H1 (cell line): ENCODE results near the gene BBS2. TPM values are rescaled to one million over a fixed set of nuclear protein-coding genes. Genes with fewer than 3 reads are reported as not detected.

Experiments used
- CTCF ChIA-PET: fragments of 300-600 bp; sonication (Branson Sonifier 250); formaldehyde crosslinking; loops from one replicate; lab custom pipeline; 2021; ENCODE audit not compliant: partially characterized antibody; lab: Charles Lee
- POLR2A ChIA-PET: fragments of 300-600 bp; sonication (Branson Sonifier 250); formaldehyde crosslinking; loops from one replicate; lab custom pipeline; 2021; ENCODE audit warnings: inconsistent platforms; ENCODE audit not compliant: partially characterized antibody; lab: Charles Lee
- DNase-seq, 2 experiments: peaks; one replicate each; pipeline versions ENCODE4 v3.0.0 to v3.0.0-alpha.2; 2010 to 2022; ENCODE audit warnings: low spot score in 2 of 2, low read depth in 1 of 2, mixed read lengths in 1 of 2
- FAIRE-seq: peaks from 2 replicates; lab custom pipeline; 2011; peaks lifted over from hg19 to GRCh38; lab: Jason Lieb, UNC
- H2AFZ ChIP-seq: 2 replicates; pipeline ENCODE4 v1.8.1; 2012; ENCODE audit warnings: low read length, inconsistent platforms
- H2AK5ac ChIP-seq: 2 replicates; pipeline ENCODE4 v1.6.1; 2013; ENCODE audit warnings: low read depth, low read length
- H2BK120ac ChIP-seq: replicated peaks from 2 replicates; pipeline ENCODE3; 2013; ENCODE audit warnings: low read depth, low read length, inconsistent platforms
- H2BK12ac ChIP-seq: 2 replicates; pipeline ENCODE4 v1.6.1; 2013; ENCODE audit warnings: low read depth, low read length
- H2BK15ac ChIP-seq: 2 replicates; pipeline ENCODE4 v1.6.1; 2013; ENCODE audit warnings: low read length
- H2BK20ac ChIP-seq: 2 replicates; pipeline ENCODE4 v1.6.1; 2013; ENCODE audit warnings: low read length
- H2BK5ac ChIP-seq: 2 replicates; pipeline ENCODE4 v1.6.1; 2013; ENCODE audit warnings: low read depth, low read length
- H3K14ac ChIP-seq: 2 replicates; pipeline ENCODE4 v1.6.1; 2013; ENCODE audit warnings: inconsistent platforms; ENCODE audit not compliant: insufficient read length
- H3K18ac ChIP-seq: 2 replicates; pipeline ENCODE4 v1.6.1; 2013; ENCODE audit warnings: low read length; ENCODE audit errors: extremely low read depth
- H3K23ac ChIP-seq: 2 replicates; pipeline ENCODE4 v1.6.1; 2013; ENCODE audit warnings: inconsistent platforms; ENCODE audit not compliant: insufficient read length
- H3K23me2 ChIP-seq: 2 replicates; pipeline ENCODE4 v1.6.1; 2013; ENCODE audit warnings: low read depth, low read length
- H3K27ac ChIP-seq: 2 replicates; pipeline ENCODE4 v1.6.1; 2011; ENCODE audit warnings: low read depth, low read length, inconsistent platforms
- H3K27me3 ChIP-seq, 4 experiments: replicated peaks in 1 of 4; 1 replicate in 1 of 4; 2 replicates in 3 of 4; pipeline versions ENCODE4 v1.6.1 to v1.8.1; 2011 to 2013; ENCODE audit warnings: low read length in 3 of 4, mild to moderate bottlenecking in 3 of 4, inconsistent platforms in 2 of 4, mixed read lengths in 2 of 4, moderate library complexity in 1 of 4; ENCODE audit not compliant: control insufficient read depth in 3 of 4, insufficient read depth in 3 of 4; ENCODE audit errors: extremely low read depth in 1 of 4
- H3K36me3 ChIP-seq, 4 experiments: 2 replicates each; pipeline versions ENCODE4 v1.6.1 to v1.8.1; 2011 to 2013; ENCODE audit warnings: mild to moderate bottlenecking in 4 of 4, low read length in 3 of 4, moderate library complexity in 2 of 4, control low read depth in 1 of 4, inconsistent platforms in 1 of 4; ENCODE audit not compliant: insufficient read depth in 4 of 4, control insufficient read depth in 2 of 4
- H3K4ac ChIP-seq: replicated peaks from 2 replicates; pipeline ENCODE3; 2013; ENCODE audit warnings: low read length, low read depth, mixed read lengths, inconsistent platforms; ENCODE audit not compliant: insufficient read length
- H3K4me1 ChIP-seq, 4 experiments: replicated peaks in 1 of 4; 1 replicate in 1 of 4; 2 replicates in 3 of 4; pipeline versions ENCODE4 v1.6.1 to v1.8.1; 2011 to 2013; ENCODE audit warnings: low read length in 3 of 4, inconsistent platforms in 2 of 4, mixed read lengths in 1 of 4; ENCODE audit not compliant: insufficient read depth in 4 of 4, control insufficient read depth in 3 of 4
- H3K4me2 ChIP-seq, 2 experiments: 2 replicates each; pipeline versions ENCODE4 v1.6.1 to v1.8.1; 2011 to 2013; ENCODE audit warnings: low read depth in 2 of 2, low read length in 2 of 2, control low read depth in 1 of 2, inconsistent platforms in 1 of 2, mild to moderate bottlenecking in 1 of 2; ENCODE audit not compliant: insufficient read depth in 1 of 2
- H3K4me3 ChIP-seq, 4 experiments: fragments of 200-600, 300-600 bp in 1 of 4; sonication (generic), shearing (Covaris generic), sonication (Bioruptor Twin) in 1 of 4; 2 replicates each; pipeline versions ENCODE4 v1.5.1 to v1.8.1; 2011 to 2016; ENCODE audit warnings: low read length in 4 of 4, low read depth in 3 of 4, control low read depth in 2 of 4, inconsistent platforms in 2 of 4, mild to moderate bottlenecking in 2 of 4, mixed read lengths in 1 of 4, moderate library complexity in 1 of 4; ENCODE audit not compliant: insufficient read depth in 2 of 4; ENCODE audit errors: extremely low read depth in 1 of 4
- H3K56ac ChIP-seq: replicated peaks from 2 replicates; pipeline ENCODE3; 2013; ENCODE audit warnings: low read depth, mild to moderate bottlenecking, mixed read lengths, low read length, inconsistent platforms; ENCODE audit not compliant: insufficient read length
- H3K79me1 ChIP-seq: 2 replicates; pipeline ENCODE4 v1.6.1; 2013; ENCODE audit warnings: low read depth, low read length, control low read depth
- H3K79me2 ChIP-seq, 2 experiments: 2 replicates each; pipeline versions ENCODE4 v1.6.1 to v1.8.1; 2012 to 2013; ENCODE audit warnings: low read length in 2 of 2, mild to moderate bottlenecking in 2 of 2, inconsistent platforms in 1 of 2; ENCODE audit not compliant: insufficient read depth in 2 of 2, control insufficient read depth in 1 of 2
- H3K9ac ChIP-seq, 4 experiments: replicated peaks in 1 of 4; 1 replicate in 1 of 4; 2 replicates in 3 of 4; pipeline versions ENCODE4 v1.6.1 to v1.8.1; 2011 to 2013; ENCODE audit warnings: low read depth in 3 of 4, low read length in 3 of 4, control low read depth in 2 of 4, mild to moderate bottlenecking in 2 of 4, moderate library complexity in 2 of 4, inconsistent platforms in 1 of 4; ENCODE audit errors: extremely low read depth in 1 of 4
- H3K9me3 ChIP-seq, 2 experiments: 2 replicates each; pipeline versions ENCODE4 v1.6.1 to v1.8.1; 2012 to 2013; ENCODE audit warnings: mild to moderate bottlenecking in 2 of 2, moderate library complexity in 2 of 2, control low read depth in 1 of 2, inconsistent platforms in 1 of 2, low read depth in 1 of 2, low read length in 1 of 2, mixed read lengths in 1 of 2; ENCODE audit not compliant: insufficient read depth in 2 of 2
- H4K20me1 ChIP-seq, 2 experiments: replicated peaks in 1 of 2; 2 replicates each; pipeline versions ENCODE3 to v1.8.1; 2011 to 2013; ENCODE audit warnings: inconsistent platforms in 2 of 2, low read length in 2 of 2, mild to moderate bottlenecking in 1 of 2; ENCODE audit not compliant: insufficient read depth in 2 of 2, control insufficient read depth in 1 of 2
- H4K5ac ChIP-seq: 2 replicates; pipeline ENCODE4 v1.6.1; 2013; ENCODE audit warnings: low read length, low read depth, mixed read lengths, inconsistent platforms; ENCODE audit not compliant: insufficient read length
- H4K8ac ChIP-seq: 2 replicates; pipeline ENCODE4 v1.8.0; 2013; ENCODE audit warnings: mild to moderate bottlenecking, moderate library complexity, low read length, inconsistent platforms; ENCODE audit not compliant: insufficient read depth; ENCODE audit errors: extremely low read depth
- H4K91ac ChIP-seq: replicated peaks from 2 replicates; pipeline ENCODE3; 2013; ENCODE audit warnings: low read length, mixed read lengths, inconsistent platforms; ENCODE audit not compliant: insufficient read length
- ASH2L ChIP-seq: fragments of 200-600, 300-600 bp; sonication (generic); IDR thresholded peaks from one replicate; pipeline ENCODE4 v1.7.1; 2017; ENCODE audit warnings: low read length
- CTCF ChIP-seq, 3 experiments: IDR thresholded peaks; 1 replicate in 2 of 3; 2 replicates in 1 of 3; pipeline versions ENCODE4 v1.5.1 to v1.6.1; 2011; ENCODE audit warnings: low read length in 3 of 3, mild to moderate bottlenecking in 3 of 3, inconsistent platforms in 2 of 3, low read depth in 1 of 3, moderate library complexity in 1 of 3; ENCODE audit not compliant: insufficient read depth in 1 of 3; ENCODE audit errors: control extremely low read depth in 1 of 3
- EGR1 ChIP-seq: IDR thresholded peaks from 2 replicates; pipeline ENCODE4 v1.6.1; 2011; ENCODE audit warnings: low read depth, low read length, borderline replicate concordance
- EP300 ChIP-seq, 2 experiments: IDR thresholded peaks; 1 replicate in 1 of 2; 2 replicates in 1 of 2; pipeline ENCODE4 v1.6.1; 2011 to 2012; ENCODE audit warnings: low read depth in 2 of 2, low read length in 2 of 2, mild to moderate bottlenecking in 2 of 2, borderline replicate concordance in 1 of 2, inconsistent platforms in 1 of 2, moderate library complexity in 1 of 2
- GABPA ChIP-seq: IDR thresholded peaks from 2 replicates; pipeline ENCODE4 v1.6.1; 2011; ENCODE audit warnings: mild to moderate bottlenecking, low read length, moderate library complexity, borderline replicate concordance; ENCODE audit not compliant: insufficient read depth
- KDM5A ChIP-seq: fragments of 200-600 bp; IDR thresholded peaks from 2 replicates; pipeline ENCODE4 v1.7.1; 2012; ENCODE audit warnings: mild to moderate bottlenecking, low read length, inconsistent platforms, mixed read lengths
- MAFK ChIP-seq: IDR thresholded peaks from 2 replicates; pipeline ENCODE4 v1.6.1; 2012; ENCODE audit warnings: low read depth, mild to moderate bottlenecking, improper control_type of control experiment, low read length
- NANOG ChIP-seq: IDR thresholded peaks from 2 replicates; pipeline ENCODE4 v1.6.1; 2011; ENCODE audit warnings: low read length, low read depth, mild to moderate bottlenecking, inconsistent platforms; ENCODE audit not compliant: insufficient read depth, poor library complexity, severe bottlenecking
- POLR2A ChIP-seq, 2 experiments: IDR thresholded peaks; 1 replicate in 1 of 2; 2 replicates in 1 of 2; pipeline ENCODE4 v1.6.1; 2011; ENCODE audit warnings: low read depth in 2 of 2, low read length in 2 of 2, mild to moderate bottlenecking in 2 of 2; ENCODE audit errors: control extremely low read depth in 1 of 2
- YY1 ChIP-seq: IDR thresholded peaks from 2 replicates; pipeline ENCODE4 v1.6.1; 2011; ENCODE audit warnings: low read depth, mild to moderate bottlenecking, low read length
- WGBS, 2 experiments: shearing (Covaris generic) in 1 of 2; methylation state at CpG; one replicate each; pipeline versions ENCODE4 v1.1.6 to v1.1.7; 2013 to 2015; ENCODE audit warnings: low lambda C conversion rate in 2 of 2, mixed read lengths in 2 of 2, inconsistent platforms in 1 of 2, low coverage in 1 of 2, missing lambda C conversion rate in 1 of 2; ENCODE audit not compliant: insufficient replicate concordance in 2 of 2, insufficient coverage in 1 of 2, insufficient read length in 1 of 2; ENCODE audit errors: extremely low coverage in 1 of 2, missing lambda C conversion rate in 1 of 2; 5-methylcytosine and 5-hydroxymethylcytosine counted together
- polyA plus RNA-seq, 7 experiments: library from polyadenylated mRNA; depleted of rRNA in 3 of 7; stranded (reverse) in 5 of 7; unstranded in 2 of 7; fragments of >200 nt in 5 of 7; fragments of 200-250 nt in 2 of 7; gene quantifications; 1 replicate in 5 of 7; 2 replicates in 1 of 7; 4 replicates in 1 of 7; pipeline versions ENCODE4 v1.2.1 to v1.2.3, GENCODE V29; 2011 to 2013; ENCODE audit warnings: missing spikeins in 2 of 7, mixed read lengths in 2 of 7
- total RNA-seq: library from RNA; stranded (reverse); fragmentation: NEBNext Ultra II Directional; extraction: Animal tissue kit (Norgen Biotek cat#: 25700); gene quantifications from 2 replicates; pipeline ENCODE4 v1.2.1, GENCODE V29; 2021

The BBS2 gene
- total and polyA plus RNA-seq, 2 of the 8 experiments (the other 6 are each of a cell fraction or from before 2014, with no cell fraction given), result 12.3 to 15.1 TPM

DNA sequence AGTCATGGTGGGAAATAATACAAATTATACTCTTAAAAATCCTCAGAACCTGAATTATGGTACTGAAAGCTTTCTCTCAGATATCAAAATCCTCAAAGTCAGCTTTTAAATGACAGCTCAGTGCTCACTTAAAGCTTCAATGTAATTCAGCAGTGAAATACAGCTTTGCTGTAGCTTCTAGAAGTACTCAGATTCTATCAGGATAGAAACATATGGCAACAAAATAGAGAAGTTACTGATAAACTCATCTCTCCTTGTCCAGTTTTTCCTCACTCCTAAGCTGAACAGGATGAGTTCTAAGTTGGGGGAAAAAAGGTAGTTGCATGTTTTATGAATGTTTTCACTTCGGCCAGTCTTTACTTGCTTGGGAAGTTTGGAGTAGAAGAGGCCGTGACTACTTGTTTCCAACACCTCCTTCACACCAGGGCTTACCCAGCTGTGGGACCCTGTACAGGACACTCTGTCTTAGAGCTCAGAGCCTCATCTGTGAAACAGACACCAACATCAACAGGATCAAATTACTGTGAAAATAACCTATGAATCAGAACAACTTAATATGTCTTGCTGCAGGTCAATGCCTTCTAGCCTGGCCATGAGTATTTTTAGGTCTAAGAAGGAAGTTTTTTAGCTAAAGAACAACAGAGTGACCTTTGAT lies 38.2 kb downstream of the BBS2 start:
- CTCF ChIA-PET, result interaction anchor here (1.3 to 1.8 kb wide), 2 partner anchors 119 to 221 kb away, joined by 3 to 5 read pairs; no protein-coding TSS in a partner anchor
- no peak overlapping the region for H3K27ac ChIP-seq
- POLR2A ChIA-PET, result interaction anchor here (1.0 to 1.1 kb wide), 2 partner anchors 8 to 18 kb away, joined by 3 to 5 read pairs; no protein-coding TSS in a partner anchor
- no peak for TF ChIP-seq YY1
- TF ChIP-seq NANOG, result no peak
- TF ChIP-seq CTCF (IDR thresholded peaks at IDR 0.05; ENCODE audit: control extremely low read depth in 1 of 3, insufficient read depth in 1 of 3, low read depth in 1 of 3, low read length in 3 of 3), result no peak
- no peak for TF ChIP-seq POLR2A (IDR thresholded peaks at IDR 0.05; ENCODE audit: control extremely low read depth in 1 of 2, low read depth in 2 of 2, low read length in 2 of 2)
- no peak for TF ChIP-seq GABPA
- no peak for TF ChIP-seq EP300 (IDR thresholded peaks at IDR 0.05; ENCODE audit: borderline replicate concordance in 1 of 2, low read depth in 2 of 2, low read length in 2 of 2)
- TF ChIP-seq ASH2L, result no peak
- TF ChIP-seq MAFK, result no peak
- TF ChIP-seq KDM5A, result no peak
- no peak for TF ChIP-seq EGR1

More for the DNA sequence above, 38.2 kb downstream of the BBS2 start:
- H3K4me1 ChIP-seq, result peaks cover 0 to 4% (median 0%) of the 10 kb centered on the region in 4 experiments; a peak in 2 of 7 replicates
- H3K79me2 ChIP-seq, result no peaks in the 10 kb centered on the region
- H4K8ac ChIP-seq, result no peak overlapping the region
- H3K56ac ChIP-seq, result no peak overlapping the region
- no peak overlapping the region for H3K9ac ChIP-seq
- H2BK120ac ChIP-seq, result no peak overlapping the region
- no peak overlapping the region for H3K23ac ChIP-seq
- H3K4ac ChIP-seq, result no peak overlapping the region
- no peak overlapping the region for H3K14ac ChIP-seq
- H3K4me3 ChIP-seq, result no peak overlapping the region
- H4K91ac ChIP-seq, result no peak overlapping the region
- H3K79me1 ChIP-seq, result no peaks in the 10 kb centered on the region
- no peak overlapping the region for H2AK5ac ChIP-seq
- no peak overlapping the region for H3K18ac ChIP-seq
- no peak overlapping the region for H4K5ac ChIP-seq
- H3K36me3 ChIP-seq, result peaks cover 3 to 22% (median 12%) of the 10 kb centered on the region in 4 experiments; a peak in 7 of 8 replicates
- H3K23me2 ChIP-seq, result no peaks in the 10 kb centered on the region
- no peak overlapping the region for H2AFZ ChIP-seq
- no peaks in the 10 kb centered on the region for H3K27me3 ChIP-seq
- 83% methylated on average over 2 of the region's 2 CpGs; no CpG with 5 or more reads in 1 of the 2 experiments for WGBS, 2 experiments
- H2BK15ac ChIP-seq, result no peak overlapping the region
- FAIRE-seq (no peak), DNase-seq (no peak)
- no peak overlapping the region for H2BK20ac ChIP-seq
- H3K4me2 ChIP-seq, result no peak overlapping the region
- no peak overlapping the region for H2BK5ac ChIP-seq
- H4K20me1 ChIP-seq, result no peaks in the 10 kb centered on the region
- no peak overlapping the region for H2BK12ac ChIP-seq
- no peaks in the 10 kb centered on the region for H3K9me3 ChIP-seq
